Vagina (tissue), 2 donors: ENCODE results near the gene ITGB7. TPM values are rescaled to one million over a fixed set of nuclear protein-coding genes. Genes with fewer than 3 reads are reported as not detected.
"Not testable (repeated sequence)": the region's sequence is repeated elsewhere in the genome, so short reads cannot be mapped to it uniquely, and the experiment has no call there.

Experiments
- DNase-seq, 2 donors: peaks; one replicate each; pipeline ENCODE4 v3.0.0-alpha.2; 2017; ENCODE audit errors: extremely low spot score in 2 of 2
- H3K27ac ChIP-seq: fragments of 200-600 bp; sonication (generic); one replicate; pipeline ENCODE4 v1.5.1; 2019
- H3K27me3 ChIP-seq: fragments of 200-600 bp; sonication (generic); one replicate; pipeline ENCODE4 v1.5.1; 2019
- H3K36me3 ChIP-seq, 2 donors: fragments of 200-600 bp; sonication (generic); one replicate each; pipeline ENCODE4 v1.5.1; 2017 to 2019
- H3K4me1 ChIP-seq: fragments of 200-600 bp; sonication (generic); one replicate; pipeline ENCODE4 v1.5.1; 2019
- H3K4me3 ChIP-seq, 2 donors: fragments of 200-600 bp; sonication (generic); 1 replicate in 1 of 2; 2 replicates in 1 of 2; pipeline ENCODE4 v1.5.1; 2016 to 2019
- H3K9me3 ChIP-seq: fragments of 200-600 bp; sonication (generic); one replicate; pipeline ENCODE4 v1.5.1; 2019
- POLR2A ChIP-seq, 2 donors: fragments of 450-650 bp; IDR thresholded peaks; one replicate each; pipeline ENCODE4 v1.6.1; 2017; ENCODE audit warnings: antibody characterized with exemption in 2 of 2, mild to moderate bottlenecking in 2 of 2, moderate library complexity in 2 of 2
- POLR2AphosphoS5 ChIP-seq, 2 donors: sonication (generic); formaldehyde crosslinking; IDR thresholded peaks; one replicate each; pipeline ENCODE4 v1.9.0; 2017; ENCODE audit warnings: antibody characterized with exemption in 2 of 2, mild to moderate bottlenecking in 2 of 2, low read depth in 1 of 2; ENCODE audit not compliant: insufficient read depth in 1 of 2
- intact Hi-C: fragments of 100-400 bp; cut with DNase I; formaldehyde crosslinking; loops from one replicate; pipeline ENCODE4 v1.15.1; 2023
- total RNA-seq: library from RNA; depleted of rRNA; stranded (reverse); fragments of >200 nt; gene quantifications from one replicate; pipeline ENCODE4 v1.2.3, GENCODE V29; 2016
- TF ChIP-seq, protein P1 (sequence below), 3 experiments: fragments of 450-650 bp in 2 of 3; fragments of 200-600 bp in 1 of 3; sonication (generic) in 1 of 3; IDR thresholded peaks; one replicate each; pipeline ENCODE4 v1.5.1; 2017 to 2019; ENCODE audit warnings: antibody characterized with exemption in 3 of 3, mild to moderate bottlenecking in 2 of 3, moderate library complexity in 2 of 3

ITGB7 gene
- total RNA-seq, 1 donor from 2014 or later = 3.7 TPM

DNA sequence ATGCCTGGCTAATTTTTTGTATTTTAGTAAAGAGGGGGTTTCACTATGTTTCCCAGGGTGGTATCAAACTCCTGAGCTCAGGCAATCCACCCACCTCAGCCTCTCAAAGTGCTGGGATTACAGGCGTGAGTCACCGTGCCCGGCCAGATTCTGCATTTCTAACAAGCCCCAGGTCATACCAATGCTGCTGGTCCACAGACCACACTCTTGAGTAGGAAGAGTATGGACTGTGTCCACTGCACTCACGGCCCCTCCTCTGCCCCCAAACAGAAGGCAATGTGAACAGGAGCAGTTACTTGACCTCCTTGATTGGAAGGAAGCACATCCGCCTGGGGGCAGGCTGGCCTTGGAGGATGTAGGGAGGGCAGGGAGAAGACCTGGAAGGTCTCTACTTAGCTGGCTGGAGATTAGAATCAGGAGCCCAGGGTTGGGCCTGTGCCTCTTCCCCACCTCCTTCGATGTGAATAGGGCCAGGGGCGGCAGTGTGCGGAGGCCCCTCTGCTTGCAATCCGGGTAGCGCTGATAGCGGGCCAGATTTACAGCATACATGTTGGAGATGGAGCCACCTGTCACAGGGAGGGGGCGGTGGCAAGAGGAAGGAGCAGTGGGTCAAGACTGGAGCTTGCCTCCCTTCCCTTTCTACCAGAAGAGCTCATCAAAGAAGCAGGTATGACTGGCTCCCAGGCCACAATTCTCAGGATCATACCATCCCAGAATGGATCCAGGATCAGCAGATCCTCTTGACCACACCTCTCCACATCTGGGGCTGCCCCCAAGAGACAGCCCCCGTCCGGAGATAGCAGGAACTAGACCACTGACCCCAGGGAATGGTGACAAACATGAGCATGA is 36.0 kb downstream of the ITGB7 start:
- no peak overlapping the region for H3K27ac ChIP-seq
- H3K4me1 ChIP-seq = peaks cover 6% of the 10 kb centered on the region
- TF ChIP-seq, protein P1, sequence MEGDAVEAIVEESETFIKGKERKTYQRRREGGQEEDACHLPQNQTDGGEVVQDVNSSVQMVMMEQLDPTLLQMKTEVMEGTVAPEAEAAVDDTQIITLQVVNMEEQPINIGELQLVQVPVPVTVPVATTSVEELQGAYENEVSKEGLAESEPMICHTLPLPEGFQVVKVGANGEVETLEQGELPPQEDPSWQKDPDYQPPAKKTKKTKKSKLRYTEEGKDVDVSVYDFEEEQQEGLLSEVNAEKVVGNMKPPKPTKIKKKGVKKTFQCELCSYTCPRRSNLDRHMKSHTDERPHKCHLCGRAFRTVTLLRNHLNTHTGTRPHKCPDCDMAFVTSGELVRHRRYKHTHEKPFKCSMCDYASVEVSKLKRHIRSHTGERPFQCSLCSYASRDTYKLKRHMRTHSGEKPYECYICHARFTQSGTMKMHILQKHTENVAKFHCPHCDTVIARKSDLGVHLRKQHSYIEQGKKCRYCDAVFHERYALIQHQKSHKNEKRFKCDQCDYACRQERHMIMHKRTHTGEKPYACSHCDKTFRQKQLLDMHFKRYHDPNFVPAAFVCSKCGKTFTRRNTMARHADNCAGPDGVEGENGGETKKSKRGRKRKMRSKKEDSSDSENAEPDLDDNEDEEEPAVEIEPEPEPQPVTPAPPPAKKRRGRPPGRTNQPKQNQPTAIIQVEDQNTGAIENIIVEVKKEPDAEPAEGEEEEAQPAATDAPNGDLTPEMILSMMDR (IDR thresholded peaks at IDR 0.05) = no peak
- TF ChIP-seq POLR2A (IDR thresholded peaks at IDR 0.05) (no peak), POLR2AphosphoS5 (IDR thresholded peaks at IDR 0.05; ENCODE audit: insufficient read depth in 1 of 2, low read depth in 1 of 2) (no peak)
- H3K9me3 ChIP-seq = no peaks in the 10 kb centered on the region
- no peak overlapping the region for H3K4me3 ChIP-seq
- intact Hi-C loops = no loop called here
- no peak for DNase-seq
- no peaks in the 10 kb centered on the region for H3K36me3 ChIP-seq
- H3K27me3 ChIP-seq = no peaks in the 10 kb centered on the region

DNA sequence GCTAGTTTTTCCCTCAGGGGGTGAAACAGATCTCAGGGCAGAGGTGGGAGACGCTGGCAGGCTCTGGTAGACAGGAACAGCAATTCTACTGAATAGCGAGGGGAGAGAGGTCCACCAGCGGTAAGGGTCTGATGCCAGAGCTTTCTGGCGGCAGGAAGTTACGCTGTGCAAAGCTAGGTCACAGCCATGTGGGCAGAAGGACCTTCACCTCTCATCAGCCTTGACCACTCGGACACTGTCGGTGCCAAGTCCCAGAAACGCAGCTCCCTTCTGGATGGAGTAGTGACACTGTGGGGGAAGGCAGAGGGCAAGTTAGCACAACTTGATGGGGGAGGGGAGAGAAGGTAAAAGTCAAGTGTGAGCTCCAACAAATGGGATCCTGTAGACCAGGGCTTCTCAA is 36.8 kb downstream of the ITGB7 start:
- TF ChIP-seq, protein P1 (IDR thresholded peaks at IDR 0.05) = no peak
- no peak for TF ChIP-seq POLR2AphosphoS5 (IDR thresholded peaks at IDR 0.05; ENCODE audit: insufficient read depth in 1 of 2, low read depth in 1 of 2)
- no peak for TF ChIP-seq POLR2A (IDR thresholded peaks at IDR 0.05)
- Histone ChIP-seq H3K27me3 (no peaks in the 10 kb centered on the region), H3K9me3 (no peaks in the 10 kb centered on the region), H3K4me3 (no peak overlapping the region), H3K36me3 (no peaks in the 10 kb centered on the region), H3K27ac (no peak overlapping the region), H3K4me1 (peaks cover 6% of the 10 kb centered on the region)
- intact Hi-C loops = no loop called here
- no peak for DNase-seq

DNA sequence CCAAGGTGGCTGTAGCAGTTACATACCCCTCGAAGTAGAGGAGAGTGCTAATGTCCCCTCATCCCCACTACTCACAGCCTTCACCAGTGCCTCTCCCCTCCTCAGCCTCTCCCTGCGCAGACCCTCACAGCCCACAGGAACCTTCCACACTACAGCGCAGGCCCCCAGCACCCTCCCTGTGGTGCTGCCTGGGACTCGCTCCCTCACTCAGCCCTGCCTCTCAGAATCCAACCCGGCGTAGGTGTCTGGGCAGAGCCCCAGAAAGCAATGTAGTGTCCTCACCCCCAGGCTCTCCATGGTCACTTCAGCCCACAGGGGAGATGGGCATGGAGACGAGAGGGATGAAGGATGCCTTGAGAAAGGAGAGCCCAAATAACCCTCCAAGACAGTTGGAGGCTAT is 37.4 kb downstream of the ITGB7 start:
- Histone ChIP-seq H3K27ac (no peak overlapping the region), H3K4me1 (peaks cover 6% of the 10 kb centered on the region), H3K27me3 (no peaks in the 10 kb centered on the region), H3K4me3 (no peak overlapping the region), H3K9me3 (no peaks in the 10 kb centered on the region), H3K36me3 (no peaks in the 10 kb centered on the region)
- TF ChIP-seq POLR2AphosphoS5 (IDR thresholded peaks at IDR 0.05; ENCODE audit: insufficient read depth in 1 of 2, low read depth in 1 of 2) (no peak), POLR2A (IDR thresholded peaks at IDR 0.05) (no peak)
- TF ChIP-seq, protein P1 (IDR thresholded peaks at IDR 0.05) = no peak
- no peak for DNase-seq
- intact Hi-C loops = no loop called here

DNA sequence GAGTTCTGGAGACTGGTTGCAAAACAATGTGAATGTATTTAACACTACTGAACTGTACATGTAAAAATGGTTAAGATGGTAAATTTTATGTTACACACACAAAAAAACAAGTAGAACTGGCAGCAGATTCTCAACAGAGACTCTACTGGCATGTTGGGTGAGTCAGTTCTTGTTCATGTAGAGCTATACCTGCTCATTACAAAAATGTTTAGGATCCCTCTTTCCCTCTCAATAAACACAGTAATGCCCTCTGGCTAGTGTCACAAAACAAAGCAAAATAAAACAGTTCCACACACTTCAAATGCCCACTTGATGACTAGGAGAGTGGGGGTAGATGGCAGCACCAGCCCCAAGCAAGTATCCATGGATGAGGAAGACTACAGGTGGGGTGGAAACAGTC is 40.2 kb downstream of the ITGB7 start:
- H3K27ac ChIP-seq = no peak overlapping the region
- peaks cover 0 to 5% of the 10 kb centered on the region in 2 donors for H3K36me3 ChIP-seq
- no peak for DNase-seq
- H3K27me3 ChIP-seq = no peaks in the 10 kb centered on the region
- no peak overlapping the region for H3K4me3 ChIP-seq
- intact Hi-C loops = no loop called here
- H3K4me1 ChIP-seq = peaks cover 5% of the 10 kb centered on the region
- TF ChIP-seq POLR2AphosphoS5 (IDR thresholded peaks at IDR 0.05; ENCODE audit: insufficient read depth in 1 of 2, low read depth in 1 of 2) (no peak), POLR2A (IDR thresholded peaks at IDR 0.05) (no peak)
- TF ChIP-seq, protein P1 (IDR thresholded peaks at IDR 0.05) = no peak
- no peaks in the 10 kb centered on the region for H3K9me3 ChIP-seq

DNA sequence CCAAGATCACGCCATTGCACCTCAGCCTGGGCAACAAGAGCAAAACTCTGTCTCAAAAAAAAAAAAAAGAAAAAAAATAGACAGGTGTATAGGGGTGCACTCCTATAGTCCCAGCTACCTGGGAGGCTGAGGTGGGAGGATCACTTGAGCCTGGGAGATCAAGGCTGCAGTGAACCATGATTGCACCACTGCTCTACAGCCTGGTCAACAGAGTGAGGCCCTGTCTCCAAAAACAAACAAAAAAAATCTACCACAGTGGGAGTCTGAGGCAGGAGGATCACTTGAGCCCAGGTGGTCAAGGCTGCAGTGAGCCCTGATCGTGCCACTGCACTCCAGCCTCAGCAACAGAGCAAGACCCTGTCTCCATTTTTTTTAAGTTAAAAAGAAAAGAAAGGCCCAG is 44.0 kb downstream of the ITGB7 start:
- H3K4me3 ChIP-seq, H3K36me3 ChIP-seq, H3K4me1 ChIP-seq, H3K27me3 ChIP-seq, H3K9me3 ChIP-seq, H3K27ac ChIP-seq, DNase-seq, intact Hi-C loops: not testable (repeated sequence)
